GM12878 (cell line): Measurements from ENCODE around the gene GMDS. TPM values are rescaled to one million over a fixed set of nuclear protein-coding genes. Genes with fewer than 3 reads are reported as not detected.

Experiments used
- ATAC-seq: fragments of 200-7000 bp; cut with Tn5 transposase; 3 replicates; pipeline ENCODE4 v1.9.1; 2020; ENCODE audit warnings: mild to moderate bottlenecking, moderate library complexity
- BruUV-seq: library from RNA; stranded (reverse); fragments of 400-500 nt; replicated peaks from 2 replicates; lab custom pipeline; 2021; lab: Mats Ljungman, UMichigan
- CTCF ChIA-PET: fragments of 300-600 bp; sonication (Branson Sonifier 250); formaldehyde crosslinking; extraction: SDS; loops from one replicate; lab custom pipeline; 2021; ENCODE audit warnings: inconsistent platforms; lab: Yijun Ruan, JAX
- POLR2A ChIA-PET: fragments of 350-600 bp; formaldehyde crosslinking; extraction: SDS; loops from one replicate; lab custom pipeline; 2021; ENCODE audit warnings: inconsistent platforms; lab: Charles Lee
- RAD21 ChIA-PET: fragments of 300-600 bp; sonication (Branson Sonifier 250); formaldehyde crosslinking; loops from one replicate; lab custom pipeline; 2023; ENCODE audit warnings: antibody characterized with exemption; ENCODE audit not compliant: unreplicated experiment; lab: Charles Lee
- SMC1A ChIA-PET: fragments of 300-600 bp; sonication (Branson Sonifier 250); formaldehyde crosslinking; loops from one replicate; lab custom pipeline; 2023; ENCODE audit not compliant: unreplicated experiment, uncharacterized antibody; lab: Charles Lee
- DNase-seq: peaks from one replicate; pipeline ENCODE4 v3.0.0-alpha.2; 2011; ENCODE audit warnings: low read depth, low spot score
- FAIRE-seq: peaks from 3 replicates; lab custom pipeline; 2011; peaks lifted over from hg19 to GRCh38; lab: Jason Lieb, UNC
- H2AFZ ChIP-seq: 2 replicates; pipeline ENCODE4 v1.6.0; 2011; ENCODE audit warnings: low read depth, low read length, control low read depth; ENCODE audit not compliant: control insufficient read depth
- H3K27ac ChIP-seq: 2 replicates; pipeline ENCODE4 v1.5.1; 2011; ENCODE audit warnings: control low read depth; ENCODE audit not compliant: control insufficient read depth, insufficient read depth
- H3K27me3 ChIP-seq, 2 experiments: replicated peaks in 1 of 2; 2 replicates each; pipeline versions ENCODE4 v1.6.0 to v1.6.1; 2011; ENCODE audit warnings: low read length in 1 of 2; ENCODE audit not compliant: control insufficient read depth in 2 of 2, insufficient read depth in 2 of 2
- H3K36me3 ChIP-seq, 2 experiments: 2 replicates each; pipeline ENCODE4 v1.5.1; 2011; ENCODE audit warnings: low read length in 1 of 2; ENCODE audit not compliant: control insufficient read depth in 2 of 2, insufficient read depth in 2 of 2
- H3K4me1 ChIP-seq: 2 replicates; pipeline ENCODE4 v1.6.1; 2011; ENCODE audit warnings: mild to moderate bottlenecking, low read length, moderate library complexity, mixed read lengths; ENCODE audit not compliant: control insufficient read depth, insufficient read depth
- H3K4me2 ChIP-seq: 2 replicates; pipeline ENCODE4 v1.6.0; 2011; ENCODE audit warnings: control low read depth; ENCODE audit not compliant: control insufficient read depth, insufficient read depth
- H3K4me3 ChIP-seq: fragments of 200-600 bp; sonication (generic); 2 replicates; pipeline ENCODE4 v1.5.1; 2016
- H3K79me2 ChIP-seq: 2 replicates; pipeline ENCODE4 v1.6.0; 2011; ENCODE audit warnings: low read length; ENCODE audit not compliant: control insufficient read depth, insufficient read depth
- H3K9ac ChIP-seq: 2 replicates; pipeline ENCODE4 v1.8.0; 2011; ENCODE audit warnings: low read length, control low read depth, mixed read lengths; ENCODE audit not compliant: control insufficient read depth, insufficient read depth
- H3K9me3 ChIP-seq: replicated peaks from 3 replicates; pipeline ENCODE4 v1.5.1; 2011; ENCODE audit warnings: mild to moderate bottlenecking, low read length; ENCODE audit not compliant: control insufficient read depth, insufficient read depth
- H4K20me1 ChIP-seq: 2 replicates; pipeline ENCODE4 v1.6.0; 2011; ENCODE audit not compliant: control insufficient read depth, insufficient read depth
- EGR1 ChIP-seq, 2 experiments: IDR thresholded peaks; 1 replicate in 1 of 2; 2 replicates in 1 of 2; pipeline ENCODE4 v1.6.1; 2011 to 2012; ENCODE audit warnings: low read depth in 2 of 2, low read length in 2 of 2, borderline replicate concordance in 1 of 2, mild to moderate bottlenecking in 1 of 2, moderate library complexity in 1 of 2
- IRF4 ChIP-seq: IDR thresholded peaks from 2 replicates; pipeline ENCODE4 v1.6.1; 2011; ENCODE audit warnings: low read depth, low read length
- JUNB ChIP-seq: IDR thresholded peaks from 2 replicates; pipeline ENCODE4 v1.6.1; 2016; ENCODE audit warnings: antibody characterized with exemption, mild to moderate bottlenecking
- MTA2 ChIP-seq: fragments of 450-650 bp; IDR thresholded peaks from 2 replicates; pipeline ENCODE4 v1.6.1; 2016; ENCODE audit warnings: low read depth, mild to moderate bottlenecking, moderate library complexity
- MTA3 ChIP-seq: IDR thresholded peaks from 2 replicates; pipeline ENCODE4 v1.6.1; 2012; ENCODE audit warnings: low read length, inconsistent platforms, borderline replicate concordance
- RBBP5 ChIP-seq: fragments of 200-600 bp; sonication (generic); conservative IDR thresholded peaks from 2 replicates; pipeline ENCODE4 v1.6.1; 2016
- RFX5 ChIP-seq: IDR thresholded peaks from 2 replicates; pipeline ENCODE4 v1.6.1; 2011; ENCODE audit warnings: low read depth, low read length, improper control_type of control experiment
- SMC3 ChIP-seq: IDR thresholded peaks from 2 replicates; pipeline ENCODE4 v1.6.1; 2011; ENCODE audit warnings: low read length, improper control_type of control experiment, borderline replicate concordance
- SREBF2 ChIP-seq: IDR thresholded peaks from 2 replicates; pipeline ENCODE4 v1.6.1; 2012; ENCODE audit warnings: mild to moderate bottlenecking, low read length
- SUPT20H ChIP-seq: IDR thresholded peaks from 2 replicates; pipeline ENCODE4 v1.6.1; 2011; ENCODE audit warnings: low read depth, mild to moderate bottlenecking, low read length, moderate library complexity, borderline replicate concordance; ENCODE audit not compliant: control insufficient read depth
- YY1 ChIP-seq: IDR thresholded peaks from 2 replicates; pipeline ENCODE4 v1.6.1; 2011; ENCODE audit warnings: low read depth, mild to moderate bottlenecking, low read length
- WGBS: methylation state at CpG from one replicate; pipeline ENCODE4 v1.1.6; 2016; ENCODE audit warnings: low lambda C conversion rate; ENCODE audit not compliant: insufficient replicate concordance, insufficient coverage; ENCODE audit errors: missing lambda C conversion rate; 5-methylcytosine and 5-hydroxymethylcytosine counted together
- in situ Hi-C: fragments of 300-500 bp; cut with MboI; formaldehyde crosslinking; loops from 9 replicates; pipeline ENCODE4 v1.14.3; 2018; ENCODE audit warnings: mixed read lengths
- intact Hi-C: fragments of 100-400 bp; cut with micrococcal nuclease; formaldehyde crosslinking; loops from one replicate; pipeline ENCODE4 v1.14.2; 2022; ENCODE audit not compliant: unreplicated experiment
- polyA plus RNA-seq, 11 experiments: library from polyadenylated mRNA; depleted of rRNA in 4 of 11; unstranded in 6 of 11; stranded (reverse) in 5 of 11; fragments of >200 nt; fragmentation: Nextera tagmentation in 4 of 11; fragmentation: Illumina TruSeq in 1 of 11; extraction: Ambion mirVana in 4 of 11; extraction: Trizol in 1 of 11; gene quantifications; 1 replicate in 1 of 11; 2 replicates in 10 of 11; pipeline versions ENCODE4 v1.2.1 to v1.2.3, GENCODE V29; 2011 to 2016; ENCODE audit warnings: inconsistent platforms in 2 of 11, missing spikeins in 2 of 11, low read depth in 1 of 11
- total RNA-seq, 4 experiments: library from RNA; depleted of rRNA in 3 of 4; stranded (reverse); fragments of >200 nt in 3 of 4; fragmentation: Illumina TruSeq in 1 of 4; extraction: Trizol in 1 of 4; gene quantifications; 2 replicates each; pipeline versions ENCODE4 v1.2.1 to v1.2.3, GENCODE V29; 2013 to 2021
- TF ChIP-seq, protein P1 (sequence below): IDR thresholded peaks from 2 replicates; pipeline ENCODE4 v1.6.1; 2011; ENCODE audit warnings: low read depth, mild to moderate bottlenecking, low read length, moderate library complexity, borderline replicate concordance; ENCODE audit errors: extremely low read depth
- TF ChIP-seq, protein P2 (sequence below): fragments of 450-650 bp; IDR thresholded peaks from 2 replicates; pipeline ENCODE4 v1.6.1; 2017; ENCODE audit warnings: mild to moderate bottlenecking, low read depth, inconsistent platforms; ENCODE audit not compliant: poor library complexity, severe bottlenecking
- TF ChIP-seq, protein P3 (sequence below): fragments of 450-650 bp; IDR thresholded peaks from 2 replicates; pipeline ENCODE4 v1.6.1; 2017; ENCODE audit warnings: mild to moderate bottlenecking, moderate library complexity
- TF ChIP-seq, protein P4 (sequence below): fragments of 450-650 bp; conservative IDR thresholded peaks from 2 replicates; pipeline ENCODE4 v1.6.1; 2017; ENCODE audit warnings: mild to moderate bottlenecking, moderate library complexity

The GMDS gene
- total and polyA plus RNA-seq, 10 of the 15 experiments (the other 5 are each of a cell fraction or from before 2014, with no cell fraction given): 0.61 to 53.8 (median 29.3) TPM

DNA sequence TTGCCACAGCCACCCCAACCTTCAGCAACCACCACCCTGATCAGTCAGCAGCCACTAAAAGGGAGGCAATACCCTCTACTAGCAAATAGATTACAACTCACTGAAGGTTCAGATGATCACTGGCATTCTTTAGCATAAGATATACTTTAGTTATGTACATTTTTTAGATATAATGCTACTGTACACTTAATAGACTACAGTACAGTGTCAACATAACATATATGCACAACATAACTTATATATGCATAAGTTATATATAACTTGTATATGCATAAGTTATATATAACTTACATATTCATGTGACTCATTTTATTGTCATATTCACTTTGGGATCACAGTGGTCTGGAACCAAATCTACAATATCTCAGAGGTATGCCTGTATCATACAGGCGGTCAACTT, 61.7 kb downstream of the GMDS start:
- SMC1A ChIA-PET: interaction anchor here (1.1 kb wide), 1 partner anchor 8 kb away, joined by 3 read pairs; no protein-coding TSS in a partner anchor
- H3K36me3 ChIP-seq: no peaks in the 10 kb centered on the region
- TF ChIP-seq RBBP5: no peak
- TF ChIP-seq YY1: no peak
- no peak for TF ChIP-seq IRF4
- TF ChIP-seq, protein P1, sequence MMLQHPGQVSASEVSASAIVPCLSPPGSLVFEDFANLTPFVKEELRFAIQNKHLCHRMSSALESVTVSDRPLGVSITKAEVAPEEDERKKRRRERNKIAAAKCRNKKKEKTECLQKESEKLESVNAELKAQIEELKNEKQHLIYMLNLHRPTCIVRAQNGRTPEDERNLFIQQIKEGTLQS: no peak
- TF ChIP-seq SMC3: no peak
- TF ChIP-seq MTA3: no peak
- TF ChIP-seq EGR1 (IDR thresholded peaks at IDR 0.05; ENCODE audit: borderline replicate concordance in 1 of 2, low read depth in 2 of 2, low read length in 2 of 2): no peak
- TF ChIP-seq, protein P2, sequence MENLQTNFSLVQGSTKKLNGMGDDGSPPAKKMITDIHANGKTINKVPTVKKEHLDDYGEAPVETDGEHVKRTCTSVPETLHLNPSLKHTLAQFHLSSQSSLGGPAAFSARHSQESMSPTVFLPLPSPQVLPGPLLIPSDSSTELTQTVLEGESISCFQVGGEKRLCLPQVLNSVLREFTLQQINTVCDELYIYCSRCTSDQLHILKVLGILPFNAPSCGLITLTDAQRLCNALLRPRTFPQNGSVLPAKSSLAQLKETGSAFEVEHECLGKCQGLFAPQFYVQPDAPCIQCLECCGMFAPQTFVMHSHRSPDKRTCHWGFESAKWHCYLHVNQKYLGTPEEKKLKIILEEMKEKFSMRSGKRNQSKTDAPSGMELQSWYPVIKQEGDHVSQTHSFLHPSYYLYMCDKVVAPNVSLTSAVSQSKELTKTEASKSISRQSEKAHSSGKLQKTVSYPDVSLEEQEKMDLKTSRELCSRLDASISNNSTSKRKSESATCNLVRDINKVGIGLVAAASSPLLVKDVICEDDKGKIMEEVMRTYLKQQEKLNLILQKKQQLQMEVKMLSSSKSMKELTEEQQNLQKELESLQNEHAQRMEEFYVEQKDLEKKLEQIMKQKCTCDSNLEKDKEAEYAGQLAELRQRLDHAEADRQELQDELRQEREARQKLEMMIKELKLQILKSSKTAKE: no peak
- TF ChIP-seq SREBF2: no peak
- no peak for TF ChIP-seq MTA2
- TF ChIP-seq RFX5: no peak
- TF ChIP-seq, protein P3, sequence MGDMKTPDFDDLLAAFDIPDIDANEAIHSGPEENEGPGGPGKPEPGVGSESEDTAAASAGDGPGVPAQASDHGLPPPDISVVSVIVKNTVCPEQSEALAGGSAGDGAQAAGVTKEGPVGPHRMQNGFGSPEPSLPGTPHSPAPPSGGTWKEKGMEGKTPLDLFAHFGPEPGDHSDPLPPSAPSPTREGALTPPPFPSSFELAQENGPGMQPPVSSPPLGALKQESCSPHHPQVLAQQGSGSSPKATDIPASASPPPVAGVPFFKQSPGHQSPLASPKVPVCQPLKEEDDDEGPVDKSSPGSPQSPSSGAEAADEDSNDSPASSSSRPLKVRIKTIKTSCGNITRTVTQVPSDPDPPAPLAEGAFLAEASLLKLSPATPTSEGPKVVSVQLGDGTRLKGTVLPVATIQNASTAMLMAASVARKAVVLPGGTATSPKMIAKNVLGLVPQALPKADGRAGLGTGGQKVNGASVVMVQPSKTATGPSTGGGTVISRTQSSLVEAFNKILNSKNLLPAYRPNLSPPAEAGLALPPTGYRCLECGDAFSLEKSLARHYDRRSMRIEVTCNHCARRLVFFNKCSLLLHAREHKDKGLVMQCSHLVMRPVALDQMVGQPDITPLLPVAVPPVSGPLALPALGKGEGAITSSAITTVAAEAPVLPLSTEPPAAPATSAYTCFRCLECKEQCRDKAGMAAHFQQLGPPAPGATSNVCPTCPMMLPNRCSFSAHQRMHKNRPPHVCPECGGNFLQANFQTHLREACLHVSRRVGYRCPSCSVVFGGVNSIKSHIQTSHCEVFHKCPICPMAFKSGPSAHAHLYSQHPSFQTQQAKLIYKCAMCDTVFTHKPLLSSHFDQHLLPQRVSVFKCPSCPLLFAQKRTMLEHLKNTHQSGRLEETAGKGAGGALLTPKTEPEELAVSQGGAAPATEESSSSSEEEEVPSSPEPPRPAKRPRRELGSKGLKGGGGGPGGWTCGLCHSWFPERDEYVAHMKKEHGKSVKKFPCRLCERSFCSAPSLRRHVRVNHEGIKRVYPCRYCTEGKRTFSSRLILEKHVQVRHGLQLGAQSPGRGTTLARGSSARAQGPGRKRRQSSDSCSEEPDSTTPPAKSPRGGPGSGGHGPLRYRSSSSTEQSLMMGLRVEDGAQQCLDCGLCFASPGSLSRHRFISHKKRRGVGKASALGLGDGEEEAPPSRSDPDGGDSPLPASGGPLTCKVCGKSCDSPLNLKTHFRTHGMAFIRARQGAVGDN: no peak
- TF ChIP-seq SUPT20H: no peak
- TF ChIP-seq, protein P4, sequence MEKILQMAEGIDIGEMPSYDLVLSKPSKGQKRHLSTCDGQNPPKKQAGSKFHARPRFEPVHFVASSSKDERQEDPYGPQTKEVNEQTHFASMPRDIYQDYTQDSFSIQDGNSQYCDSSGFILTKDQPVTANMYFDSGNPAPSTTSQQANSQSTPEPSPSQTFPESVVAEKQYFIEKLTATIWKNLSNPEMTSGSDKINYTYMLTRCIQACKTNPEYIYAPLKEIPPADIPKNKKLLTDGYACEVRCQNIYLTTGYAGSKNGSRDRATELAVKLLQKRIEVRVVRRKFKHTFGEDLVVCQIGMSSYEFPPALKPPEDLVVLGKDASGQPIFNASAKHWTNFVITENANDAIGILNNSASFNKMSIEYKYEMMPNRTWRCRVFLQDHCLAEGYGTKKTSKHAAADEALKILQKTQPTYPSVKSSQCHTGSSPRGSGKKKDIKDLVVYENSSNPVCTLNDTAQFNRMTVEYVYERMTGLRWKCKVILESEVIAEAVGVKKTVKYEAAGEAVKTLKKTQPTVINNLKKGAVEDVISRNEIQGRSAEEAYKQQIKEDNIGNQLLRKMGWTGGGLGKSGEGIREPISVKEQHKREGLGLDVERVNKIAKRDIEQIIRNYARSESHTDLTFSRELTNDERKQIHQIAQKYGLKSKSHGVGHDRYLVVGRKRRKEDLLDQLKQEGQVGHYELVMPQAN: no peak
- TF ChIP-seq JUNB: no peak

More for the DNA sequence above, 61.7 kb downstream of the GMDS start:
- no peaks in the 10 kb centered on the region for H3K27me3 ChIP-seq
- H3K4me3 ChIP-seq: no peak overlapping the region
- no TSS peak for BruUV-seq
- no peak for FAIRE-seq
- ChIA-PET CTCF (no interaction called here), RAD21 (no interaction called here), POLR2A (no interaction called here)
- H2AFZ ChIP-seq: no peak overlapping the region
- H3K9ac ChIP-seq: no peak overlapping the region
- ATAC-seq: no peak
- H3K79me2 ChIP-seq: 0 out of 2 replicates have a peak, but pooled peaks cover 1% of the 10 kb centered on the region
- 100% methylated on average over 1 of the region's 1 CpG for WGBS
- no peak overlapping the region for H3K4me2 ChIP-seq
- peaks cover 18% of the 10 kb centered on the region for H3K4me1 ChIP-seq
- no peak overlapping the region for H3K27ac ChIP-seq
- no peak for DNase-seq
- intact Hi-C loops: no loop called here
- no peaks in the 10 kb centered on the region for H3K9me3 ChIP-seq
- in situ Hi-C loops: no loop called here
- H4K20me1 ChIP-seq: peaks cover 10% of the 10 kb centered on the region; the same call in 1 of the 2 replicates
